NOMO-1 treated with DMSO at 0.1 percent for 48 hours (cell line): ENCODE results near the gene ATP1A3.

Experiments
- DNase-seq: peaks from one replicate; lab custom pipeline; 2025; ENCODE audit not compliant: unreplicated experiment; lab: John Stamatoyannopoulos, UW

Gene ATP1A3

DNA sequence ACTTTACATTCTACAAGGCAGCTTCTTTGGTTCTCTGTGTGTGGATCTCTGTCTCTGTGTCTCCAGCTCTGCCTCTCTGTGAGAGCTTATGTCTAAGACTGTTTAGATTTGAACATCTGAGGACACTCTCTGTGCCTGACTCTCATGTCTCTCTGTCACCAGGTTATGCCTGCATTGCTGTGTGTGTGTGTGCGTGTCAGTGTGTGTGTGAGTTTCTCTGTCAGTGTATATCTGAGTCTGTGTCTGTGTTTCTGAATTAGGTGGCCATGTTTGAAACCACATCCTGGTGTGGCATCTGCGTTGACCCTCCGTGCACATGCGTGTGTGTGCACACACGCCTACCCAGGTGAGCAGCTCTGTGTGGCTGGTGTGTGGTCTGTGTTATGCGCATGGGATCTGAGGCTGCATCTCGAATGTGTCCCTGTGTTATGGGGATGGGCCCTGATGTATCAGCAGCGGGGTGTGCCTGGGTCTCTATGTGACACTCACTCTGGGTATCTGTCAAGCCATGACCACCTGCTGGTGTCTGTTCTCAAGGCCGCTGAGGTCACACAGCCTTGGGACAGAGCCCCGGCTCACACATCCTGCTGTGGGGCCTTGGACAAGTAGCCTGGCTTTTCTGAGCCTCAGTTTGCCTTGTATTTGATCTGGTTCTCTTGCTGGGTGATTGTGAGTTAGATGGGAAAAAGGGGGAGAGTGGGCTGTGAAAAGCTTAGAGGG lies 6.7 kb downstream of the ATP1A3 start:
- no peak for DNase-seq

DNA sequence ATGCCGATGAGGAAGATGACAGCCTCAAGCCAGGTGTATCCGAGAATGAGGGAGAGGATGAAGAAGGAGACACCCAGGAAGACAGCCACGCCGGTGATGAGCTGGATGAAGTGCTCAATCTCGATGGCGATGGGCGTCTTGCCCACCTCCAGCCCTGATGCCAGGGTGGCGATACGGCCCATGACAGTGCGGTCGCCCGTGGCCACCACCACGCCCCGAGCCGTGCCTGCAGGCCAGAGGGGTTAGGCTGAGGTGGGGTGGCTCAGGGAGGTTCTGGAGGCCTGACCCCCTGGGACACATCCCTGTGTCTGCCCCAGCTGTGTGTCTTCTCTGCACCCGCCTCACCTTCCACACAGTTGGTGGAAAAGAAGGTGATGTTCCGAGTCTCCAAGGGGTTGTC lies 9.1 kb downstream of the ATP1A3 start:
- no peak for DNase-seq

DNA sequence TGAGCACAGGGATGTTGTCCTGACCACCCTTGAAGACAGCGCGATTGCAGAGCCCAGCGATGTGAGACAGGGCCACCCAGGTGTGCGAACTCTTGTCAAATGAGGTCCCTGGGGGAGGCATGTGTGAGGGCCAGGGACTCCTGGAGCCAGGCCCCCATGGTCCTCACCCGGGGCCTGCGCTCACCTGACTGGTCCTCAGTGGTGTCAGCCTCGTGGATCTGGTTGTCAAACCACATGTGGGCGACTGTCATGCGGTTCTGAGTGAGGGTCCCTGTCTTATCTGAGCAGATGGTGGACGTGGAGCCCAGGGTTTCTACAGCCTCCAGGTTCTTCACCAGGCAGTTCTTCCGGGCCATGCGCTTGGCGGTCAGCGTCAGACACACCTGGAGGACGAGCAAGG lies 12.3 kb downstream of the ATP1A3 start:
- no peak for DNase-seq

DNA sequence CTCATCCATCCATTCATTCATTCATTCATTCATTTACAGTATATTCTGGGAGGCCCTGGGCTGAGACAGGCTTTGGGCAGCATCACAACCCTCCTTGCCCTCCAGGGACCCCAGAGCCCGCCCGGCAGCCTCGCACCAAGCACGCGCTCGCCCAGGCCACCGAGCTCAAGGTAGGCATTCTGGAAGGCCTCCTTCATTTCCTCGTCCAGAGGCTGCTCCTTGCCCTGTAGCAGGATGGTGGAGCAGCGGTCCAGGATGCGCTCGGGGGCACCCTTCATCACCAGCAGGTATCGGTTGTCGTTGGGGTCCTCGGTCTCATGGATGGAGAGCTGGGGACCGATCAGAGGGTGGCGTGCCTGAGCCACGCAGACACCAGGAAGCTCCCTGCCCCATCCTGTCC lies 15.6 kb downstream of the ATP1A3 start:
- DNase-seq, result no peak

DNA sequence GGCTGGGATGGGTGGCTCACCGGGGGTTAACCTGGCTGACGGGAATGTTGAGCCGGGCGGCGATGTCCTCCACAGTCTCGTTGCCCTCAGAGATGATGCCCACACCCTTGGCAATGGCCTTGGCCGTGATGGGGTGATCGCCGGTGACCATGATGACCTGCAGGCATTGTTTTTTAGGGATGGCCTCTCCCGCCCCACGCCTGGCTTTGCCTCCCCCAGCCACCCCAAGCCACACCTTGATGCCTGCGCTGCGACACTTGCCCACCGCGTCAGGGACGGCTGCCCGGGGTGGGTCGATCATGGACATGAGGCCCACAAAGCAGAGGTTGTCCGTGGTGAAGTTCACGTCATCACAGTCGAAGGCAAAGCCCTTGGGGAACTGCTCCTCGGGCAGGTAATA lies 16.1 kb downstream of the ATP1A3 start:
- no peak for DNase-seq

DNA sequence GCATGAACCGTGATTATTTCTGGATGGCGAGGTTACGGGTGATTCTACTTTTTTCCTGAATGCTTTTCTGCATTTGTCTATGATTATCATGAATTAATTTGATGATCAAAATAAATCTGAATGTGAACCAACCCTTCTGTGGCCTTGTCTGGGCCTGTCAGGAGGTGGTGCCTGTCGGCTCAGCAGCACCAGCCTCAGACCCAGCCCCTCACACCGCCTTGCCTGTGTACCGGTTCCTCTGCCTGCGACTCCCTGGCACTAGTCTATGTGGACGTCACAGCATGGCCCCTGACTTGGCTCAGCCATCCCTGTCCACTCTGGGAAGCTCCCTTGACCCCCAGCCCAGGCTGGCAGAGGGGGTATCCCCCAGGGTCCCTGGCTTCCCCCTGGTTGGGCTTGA lies 19.4 kb downstream of the ATP1A3 start:
- DNase-seq, result no peak

DNA sequence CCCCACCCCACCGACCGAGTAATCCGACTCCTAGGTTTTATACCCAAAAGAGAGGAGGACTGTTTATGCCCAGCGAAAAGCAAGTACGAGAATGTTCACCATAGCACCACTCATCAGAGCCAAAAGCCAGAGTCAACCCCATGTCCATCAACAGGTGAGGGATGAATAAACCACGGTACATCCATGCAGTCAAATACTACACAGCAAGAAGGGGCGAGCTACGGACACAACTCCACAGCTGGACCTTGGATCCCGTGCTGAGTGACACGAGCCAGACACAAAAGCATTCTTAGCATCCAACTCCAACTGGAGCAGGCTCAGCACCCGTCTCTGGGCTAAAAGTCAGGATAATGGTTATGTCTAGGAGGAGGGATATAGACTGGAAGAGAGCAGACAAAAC lies 22.7 kb downstream of the ATP1A3 start:
- no peak for DNase-seq

DNA sequence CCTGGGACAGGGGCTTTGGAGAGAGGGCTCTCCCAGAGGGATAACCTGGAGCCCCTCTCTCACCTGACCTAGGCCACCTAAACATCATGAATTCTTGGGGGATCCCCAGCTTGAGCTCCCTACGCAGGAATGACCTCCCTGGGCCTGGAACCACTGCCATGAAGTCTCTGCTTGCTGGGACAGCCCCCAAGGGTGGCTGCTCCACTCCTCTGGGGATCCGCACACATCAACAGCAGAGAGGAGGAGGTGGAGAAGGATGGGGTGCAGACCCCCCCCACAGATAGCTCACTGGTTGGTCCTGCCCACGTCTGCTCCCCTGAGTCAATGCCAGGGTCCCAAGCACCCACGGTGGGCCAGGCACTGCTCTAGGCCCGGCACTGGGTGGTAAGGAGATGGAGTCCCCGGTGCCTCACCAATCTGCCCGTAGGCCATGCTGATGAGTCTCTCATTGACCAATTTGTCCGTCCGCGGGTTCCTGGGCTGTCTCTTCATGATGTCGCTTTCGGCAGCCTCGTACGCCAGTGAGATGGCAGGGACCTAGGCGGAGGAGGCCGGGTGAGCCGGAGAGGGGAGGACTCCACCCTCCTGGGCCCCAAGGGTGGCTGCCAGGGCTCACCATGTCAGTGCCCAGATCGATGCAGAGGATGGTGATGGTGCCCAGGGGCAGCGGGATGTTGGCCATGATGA lies 24.1 kb downstream of the ATP1A3 start:
- no peak for DNase-seq

DNA sequence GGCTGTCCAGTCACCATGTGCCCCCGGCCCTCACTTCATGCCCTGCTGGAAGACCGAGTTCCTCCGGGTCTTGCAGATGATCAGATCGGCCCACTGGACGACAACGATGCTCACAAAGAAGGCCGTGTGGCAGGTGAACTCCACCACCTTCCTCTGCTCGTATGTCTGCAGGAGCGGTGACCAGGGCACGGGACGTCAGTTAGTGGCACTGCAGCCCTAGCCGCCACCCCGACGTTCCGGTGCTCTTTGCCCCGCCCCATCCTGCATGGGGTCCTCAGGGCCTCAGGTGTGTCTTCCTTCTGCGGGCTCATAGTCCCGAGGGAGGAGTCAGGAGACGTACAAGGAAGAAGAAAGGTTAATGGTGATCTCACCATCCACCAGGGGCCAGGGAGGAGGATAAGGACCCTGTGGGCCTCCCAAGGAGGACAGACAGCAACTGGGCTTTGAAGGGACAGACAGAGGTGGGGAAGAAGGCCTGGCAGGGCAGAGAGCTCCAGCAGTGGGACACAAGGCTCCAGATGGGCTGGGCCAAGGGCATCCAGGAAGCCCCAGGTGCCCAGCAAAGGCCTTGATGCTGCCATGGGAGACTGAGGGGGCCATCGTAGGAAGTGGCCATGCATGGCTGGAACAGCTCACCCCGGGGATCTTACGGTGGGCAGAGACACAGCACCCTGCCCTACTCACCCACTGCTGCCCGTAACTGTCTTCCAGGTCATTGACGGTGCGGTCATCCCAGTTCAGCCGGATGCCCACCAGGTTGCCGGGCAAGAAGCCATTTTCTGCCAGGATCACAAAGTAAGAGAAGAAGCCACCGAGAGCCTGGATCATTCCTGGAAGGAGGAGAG lies 25.1 kb downstream of the ATP1A3 start:
- no peak for DNase-seq

DNA sequence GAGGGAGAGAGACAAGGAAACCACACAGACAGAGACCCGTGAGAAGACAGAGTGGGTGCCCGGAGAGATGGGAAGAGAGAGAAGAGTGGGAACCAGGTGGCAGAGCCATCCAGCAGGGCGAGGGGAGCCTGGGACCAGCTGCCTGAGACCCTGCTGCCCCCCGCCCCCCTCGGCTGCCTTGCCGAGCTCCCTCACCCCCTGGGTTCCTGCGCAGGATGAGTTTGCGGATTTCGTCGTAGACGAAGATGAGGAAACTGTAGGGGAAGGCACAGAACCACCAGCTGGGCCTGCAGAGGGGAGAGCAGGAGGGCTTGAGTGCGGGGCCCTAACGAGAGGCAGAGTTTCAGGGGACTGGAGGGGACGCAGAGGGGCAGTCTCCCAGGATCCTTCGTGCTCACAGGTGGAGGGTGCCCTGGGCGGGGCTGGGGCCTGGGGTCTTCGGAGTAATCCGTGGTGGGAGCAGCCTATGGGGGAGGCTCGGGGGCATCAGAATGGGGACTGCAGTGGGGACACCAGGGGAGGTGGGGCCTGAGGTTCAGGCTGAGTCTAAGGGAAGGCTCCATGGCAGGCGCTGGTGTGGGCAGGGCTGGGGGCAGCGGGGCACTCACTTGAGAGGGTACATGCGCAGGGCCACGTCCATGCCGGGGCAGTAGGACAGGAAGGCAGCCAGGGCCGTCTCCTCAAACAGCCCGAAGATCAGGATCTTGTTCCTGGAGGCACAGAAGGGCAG lies 26.8 kb downstream of the ATP1A3 start:
- DNase-seq, result no peak

DNA sequence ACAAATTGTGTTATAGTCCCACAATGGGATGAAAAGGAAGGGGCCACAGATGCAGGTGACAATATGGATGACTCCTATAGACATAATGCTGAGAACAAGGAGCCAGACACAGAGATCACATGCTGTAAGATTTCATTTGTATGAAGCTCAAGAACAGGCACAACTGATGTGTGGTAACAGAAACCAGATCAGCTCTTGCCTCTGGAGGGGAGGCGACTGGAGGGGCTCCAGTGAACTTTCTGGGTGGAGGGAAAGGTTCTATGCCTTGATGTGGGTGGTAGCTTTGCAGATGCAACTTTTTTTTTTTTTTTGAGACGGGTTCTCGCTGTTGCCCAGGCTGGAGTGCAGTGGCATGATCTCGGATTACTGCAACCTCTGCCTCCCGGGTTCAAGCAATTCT lies 28.9 kb downstream of the ATP1A3 start:
- no peak for DNase-seq

DNA sequence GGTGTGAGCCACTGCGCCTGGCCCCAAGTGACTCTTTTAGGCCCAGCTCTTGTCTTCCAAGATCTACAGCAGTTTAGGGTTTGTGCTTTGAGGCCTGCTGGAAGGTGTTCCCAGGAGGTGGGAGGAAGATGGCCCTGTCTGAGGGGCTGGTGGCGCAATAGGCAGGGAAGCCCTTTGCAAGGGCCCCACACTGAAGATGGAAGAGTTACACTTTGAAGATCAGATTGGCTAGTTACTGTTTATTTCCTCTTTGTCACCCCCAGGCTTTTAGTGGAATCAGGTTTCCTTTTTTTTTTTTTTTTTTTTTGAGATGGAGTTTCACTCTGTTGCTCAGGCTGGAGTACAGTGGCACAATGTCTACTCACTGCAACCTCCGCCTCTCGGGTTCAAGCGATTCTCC lies 33.1 kb downstream of the ATP1A3 start:
- peak; percentile 43 for DNase-seq

DNA sequence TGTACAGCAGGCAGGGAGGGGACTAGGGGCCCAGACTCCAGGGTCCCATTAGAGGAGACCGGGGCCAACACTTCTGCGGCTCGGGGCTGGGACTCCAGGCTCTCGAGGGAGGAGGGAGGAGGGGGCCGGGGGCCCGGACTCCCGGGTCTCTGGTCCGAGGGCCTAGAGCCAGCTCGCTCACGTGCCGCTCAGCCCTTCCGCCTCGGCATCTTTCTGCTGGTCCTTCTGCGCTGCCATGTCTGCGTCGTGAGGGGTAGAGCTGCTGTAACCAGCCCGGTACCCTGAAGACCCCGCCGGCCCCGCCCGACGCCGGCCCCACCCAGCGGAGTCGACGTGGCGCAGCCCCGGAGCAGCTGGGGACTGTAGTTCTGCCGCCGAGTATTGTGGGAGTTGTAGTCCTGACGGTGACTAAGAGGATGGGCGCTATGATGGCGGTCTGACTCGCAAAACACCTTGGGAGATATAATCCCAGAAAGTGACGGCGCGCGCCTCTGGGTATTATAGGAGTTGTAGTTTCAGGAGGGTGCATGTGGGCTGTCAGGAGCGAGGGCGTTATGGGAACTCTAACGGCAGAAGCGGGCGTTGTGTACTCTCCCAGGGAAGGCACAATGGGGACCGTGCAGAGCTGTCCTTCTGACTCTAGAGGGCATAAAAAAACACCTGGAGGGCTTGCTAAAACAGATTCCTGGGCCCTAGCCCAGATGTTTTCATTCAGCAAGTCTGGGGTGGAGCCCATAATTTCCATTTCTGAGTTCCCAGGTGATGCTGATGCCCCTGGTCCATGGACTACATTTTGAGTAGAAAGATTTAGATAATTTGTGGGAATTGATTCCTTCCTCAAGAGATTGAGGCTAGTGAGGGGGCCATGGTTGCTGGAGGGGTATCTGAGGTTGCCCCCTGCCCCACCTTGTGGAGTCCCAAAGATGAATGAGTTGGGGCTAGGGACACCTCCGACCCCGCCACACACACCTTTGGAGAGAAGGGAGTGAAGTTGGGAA lies 34.7 kb downstream of the ATP1A3 start, which contains the start of gene RABAC1:
Gene RABAC1, minus strand, starts transcription at position 266 of the 998 bp plus-strand sequence. Its CDS starts 29 bp downstream, at position 237.
- peak; percentile 82 for DNase-seq

DNA sequence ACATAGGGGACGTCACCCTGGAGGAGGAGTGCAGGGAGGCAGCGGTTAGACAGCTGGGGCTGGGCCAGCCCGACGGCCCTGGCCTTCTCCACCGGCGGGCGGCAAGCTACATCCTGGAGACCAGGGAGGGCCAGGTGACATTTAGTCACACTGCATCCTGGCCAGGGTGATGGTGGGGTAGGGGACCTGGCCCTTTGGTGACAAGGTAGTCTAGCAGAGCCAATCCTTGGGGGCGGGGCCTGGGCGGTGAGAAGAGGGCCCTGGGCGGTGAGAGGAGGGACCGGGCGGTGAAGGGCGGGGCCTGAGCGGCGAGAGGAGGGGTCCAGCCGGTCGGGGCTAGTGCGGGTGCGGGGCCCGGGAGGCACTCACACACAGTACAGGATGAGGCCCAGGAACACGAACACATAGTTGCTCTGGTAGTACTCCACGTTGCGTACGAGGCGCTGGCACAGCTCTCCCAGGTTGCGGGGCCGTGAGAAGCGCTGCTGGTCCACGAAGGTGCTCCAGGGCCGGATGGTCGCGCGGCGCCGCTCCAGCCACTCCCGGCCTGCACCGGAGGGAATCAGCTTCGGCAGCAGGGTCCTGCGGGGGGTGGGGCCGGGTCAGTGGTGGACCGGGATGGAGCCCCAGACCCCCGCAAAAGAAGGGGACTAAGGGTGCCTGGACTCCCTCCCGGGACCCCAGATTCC lies 35.5 kb downstream of the ATP1A3 start:
- peak; percentile 33 for DNase-seq

DNA sequence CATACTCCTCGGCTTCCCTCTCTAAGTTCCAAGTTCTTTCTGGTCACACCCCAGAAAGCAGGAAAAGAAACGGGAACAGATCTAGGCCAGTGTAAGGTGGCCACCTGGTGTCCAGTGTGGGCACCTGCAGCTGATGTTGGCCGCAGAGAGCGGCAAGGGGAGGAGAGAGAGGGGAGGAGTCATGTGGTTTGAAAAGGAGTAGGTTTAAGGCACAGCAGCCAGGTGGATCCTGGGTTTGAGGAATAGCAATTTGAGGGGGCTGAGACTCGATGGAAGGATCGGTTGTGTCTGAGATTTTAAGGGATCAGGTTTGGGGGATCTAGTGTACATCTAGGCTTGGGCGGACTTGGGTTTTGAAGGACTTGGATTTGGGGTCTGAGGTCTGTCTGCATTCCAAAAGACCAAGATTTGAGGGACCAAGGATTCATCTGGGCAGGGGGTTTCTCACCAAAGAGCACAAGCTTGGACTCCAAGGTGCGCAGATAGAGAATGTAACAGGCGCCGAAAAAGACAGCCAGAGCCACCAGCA lies 36.1 kb downstream of the ATP1A3 start:
- peak; percentile 66 for DNase-seq

DNA sequence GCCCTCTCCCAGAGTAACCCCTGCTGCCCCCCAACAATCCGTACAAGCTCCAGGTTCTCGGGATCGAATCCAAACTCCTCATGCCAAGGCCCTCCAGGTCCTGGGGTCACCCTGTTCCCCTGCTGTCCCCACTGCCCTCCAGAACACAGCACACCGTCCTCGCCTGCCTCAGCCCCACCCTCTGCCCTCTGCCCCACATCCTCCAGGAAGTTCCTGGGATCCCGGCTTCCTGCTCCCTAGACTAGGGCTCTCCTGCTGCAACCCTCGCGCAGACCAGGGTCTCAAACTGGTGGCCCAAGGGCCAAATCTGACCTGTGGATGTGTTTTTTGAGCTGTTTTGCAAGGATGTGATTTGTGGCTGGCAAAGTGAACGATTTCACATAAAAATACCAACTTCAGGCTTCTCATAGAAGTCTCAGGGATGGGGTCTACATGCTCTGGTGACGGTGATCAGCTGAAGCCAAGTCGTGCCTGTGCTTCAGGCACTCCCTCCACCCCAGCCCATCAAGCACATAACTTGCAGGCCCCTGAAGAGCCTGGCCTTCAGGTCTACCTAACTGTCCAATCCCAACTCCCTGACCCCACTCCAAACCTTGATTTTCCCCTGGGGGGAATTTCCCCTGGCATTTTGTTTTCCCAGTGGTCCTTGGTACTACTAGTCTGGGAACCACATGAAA lies 36.7 kb downstream of the ATP1A3 start:
- no peak for DNase-seq

DNA sequence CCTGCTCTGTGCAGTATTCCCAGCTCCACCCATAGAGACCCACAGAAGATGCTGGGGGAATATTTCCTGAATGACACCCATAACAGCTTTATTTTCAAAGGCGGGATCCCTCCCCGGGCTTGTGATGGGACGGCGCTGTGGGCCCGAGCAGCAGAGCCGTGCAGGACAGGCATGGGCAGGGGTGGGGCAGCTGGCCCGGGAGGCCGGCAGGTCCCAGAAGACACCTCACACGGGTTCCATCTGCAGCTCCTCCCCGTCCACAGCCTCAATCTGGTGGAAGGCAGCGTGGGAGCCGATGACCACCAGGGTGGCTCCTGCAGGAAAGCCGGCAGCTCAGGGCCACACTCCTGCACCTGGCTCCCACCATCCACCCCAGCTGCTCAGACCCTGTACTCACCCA lies 37.4 kb downstream of the ATP1A3 start:
- DNase-seq, result no peak

DNA sequence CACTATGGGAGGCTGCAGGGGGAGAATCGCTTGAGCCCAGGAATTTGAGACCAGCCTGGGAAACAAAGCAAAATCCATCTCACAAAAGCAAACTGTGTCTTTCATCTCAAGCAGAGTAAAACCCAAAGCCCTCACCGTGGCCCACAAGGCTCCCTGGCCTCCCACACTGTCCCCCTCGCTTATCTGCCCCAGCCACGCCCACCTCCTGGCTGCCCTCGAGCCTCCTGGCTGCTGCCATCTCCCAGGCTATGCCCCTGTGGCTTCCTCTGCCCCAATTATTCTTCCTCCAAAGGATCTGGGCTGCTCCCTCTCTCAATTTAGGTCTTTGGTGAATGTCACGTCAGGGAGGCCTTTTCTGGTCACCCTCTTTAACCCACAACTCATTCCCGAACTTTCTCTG lies 38.5 kb downstream of the ATP1A3 start:
- no peak for DNase-seq
